HFF-Myc (cell line): ENCODE data around the gene MCAT.

Source experiments
- DNase-seq: peaks from one replicate; pipeline ENCODE4 v3.0.0-alpha.2; 2011; ENCODE audit warnings: low read depth; ENCODE audit errors: extremely low read depth
- H3K4me3 ChIP-seq: replicated peaks from 2 replicates; pipeline ENCODE4 v1.5.1; 2011; ENCODE audit warnings: low read depth, mild to moderate bottlenecking, control low read depth, low read length
- TF ChIP-seq, protein P1 (sequence below): IDR thresholded peaks from 2 replicates; pipeline ENCODE4 v1.5.1; 2012; ENCODE audit warnings: mild to moderate bottlenecking, low read depth, low read length, control low read depth; ENCODE audit errors: missing control alignments

MCAT gene

DNA sequence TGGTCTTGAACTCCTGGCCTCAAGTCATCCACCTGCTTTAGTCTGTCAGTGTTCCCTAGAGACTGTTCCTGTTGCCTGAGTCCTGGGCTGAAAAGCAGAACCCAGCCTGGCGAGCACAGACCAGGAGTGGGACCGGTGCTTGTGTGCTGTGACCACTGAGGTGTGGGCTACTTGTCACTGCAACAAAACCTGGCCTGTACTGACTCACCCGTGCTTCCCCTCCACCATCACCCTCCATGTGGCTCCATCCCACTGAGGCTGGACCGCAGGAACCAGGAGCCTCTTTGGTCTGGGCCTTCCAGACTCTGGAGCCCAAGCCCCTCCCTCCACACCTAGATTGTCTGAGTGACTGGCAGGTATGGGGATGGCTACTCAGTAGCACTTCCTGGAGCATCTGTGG lies 8.6 kb downstream of the MCAT start:
- no peak overlapping the region for H3K4me3 ChIP-seq
- TF ChIP-seq, protein P1, sequence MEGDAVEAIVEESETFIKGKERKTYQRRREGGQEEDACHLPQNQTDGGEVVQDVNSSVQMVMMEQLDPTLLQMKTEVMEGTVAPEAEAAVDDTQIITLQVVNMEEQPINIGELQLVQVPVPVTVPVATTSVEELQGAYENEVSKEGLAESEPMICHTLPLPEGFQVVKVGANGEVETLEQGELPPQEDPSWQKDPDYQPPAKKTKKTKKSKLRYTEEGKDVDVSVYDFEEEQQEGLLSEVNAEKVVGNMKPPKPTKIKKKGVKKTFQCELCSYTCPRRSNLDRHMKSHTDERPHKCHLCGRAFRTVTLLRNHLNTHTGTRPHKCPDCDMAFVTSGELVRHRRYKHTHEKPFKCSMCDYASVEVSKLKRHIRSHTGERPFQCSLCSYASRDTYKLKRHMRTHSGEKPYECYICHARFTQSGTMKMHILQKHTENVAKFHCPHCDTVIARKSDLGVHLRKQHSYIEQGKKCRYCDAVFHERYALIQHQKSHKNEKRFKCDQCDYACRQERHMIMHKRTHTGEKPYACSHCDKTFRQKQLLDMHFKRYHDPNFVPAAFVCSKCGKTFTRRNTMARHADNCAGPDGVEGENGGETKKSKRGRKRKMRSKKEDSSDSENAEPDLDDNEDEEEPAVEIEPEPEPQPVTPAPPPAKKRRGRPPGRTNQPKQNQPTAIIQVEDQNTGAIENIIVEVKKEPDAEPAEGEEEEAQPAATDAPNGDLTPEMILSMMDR: no peak
- DNase-seq: no peak

DNA sequence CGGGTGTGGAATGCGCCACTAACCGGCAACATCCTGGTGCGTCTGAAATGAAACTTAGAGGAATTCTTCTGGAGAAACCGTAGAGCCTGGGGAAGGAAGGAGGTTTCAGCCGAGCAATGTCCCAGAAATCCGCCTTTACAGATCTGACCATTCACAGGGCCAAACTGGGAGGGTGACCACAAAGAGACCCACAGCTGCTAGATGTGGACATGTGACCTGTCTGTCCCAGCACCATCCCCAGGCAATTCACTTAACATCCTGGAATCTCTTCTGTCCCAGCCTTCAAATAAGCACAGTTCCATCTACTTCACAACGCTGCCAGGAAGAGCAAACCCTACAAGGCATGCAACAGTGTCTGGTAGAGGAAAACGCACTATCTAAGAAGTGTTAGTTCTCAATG lies 9.8 kb downstream of the MCAT start:
- no peak overlapping the region for H3K4me3 ChIP-seq
- DNase-seq: no peak
- TF ChIP-seq, protein P1: no peak

DNA sequence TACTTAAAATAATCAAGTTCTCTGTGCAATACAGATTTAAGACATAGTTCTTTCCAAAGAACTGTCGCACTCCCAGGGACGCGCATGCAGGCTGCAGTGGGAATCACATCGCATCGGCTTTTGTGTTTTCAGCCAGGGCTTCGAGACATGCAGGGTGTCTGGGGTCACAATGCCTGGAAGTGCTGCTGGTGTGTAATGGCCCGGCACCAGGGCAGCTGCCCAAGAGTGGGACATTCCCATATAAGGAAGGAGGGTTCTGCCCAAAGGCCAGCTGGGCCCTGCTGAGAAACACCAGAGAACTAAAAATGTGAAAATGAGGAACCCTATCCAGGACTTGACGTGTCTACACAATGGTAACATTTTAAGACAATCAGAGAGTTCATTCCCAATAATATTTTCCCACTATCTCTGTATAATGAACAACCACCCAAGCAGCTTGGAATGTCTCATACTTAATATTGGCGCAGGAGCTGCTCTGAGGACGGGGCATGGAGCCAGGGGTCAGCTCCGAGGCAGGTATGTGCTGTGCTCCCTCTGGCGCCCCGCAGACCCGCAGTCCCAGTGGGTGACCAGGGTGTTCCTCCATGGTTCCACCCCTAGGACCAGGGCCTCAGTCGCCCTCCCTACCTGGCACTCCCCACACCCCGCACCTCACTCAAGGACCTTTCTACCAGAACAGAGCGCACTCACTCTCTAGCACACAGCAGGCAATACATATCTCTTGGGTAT lies 11.3 kb downstream of the MCAT start:
- no peak overlapping the region for H3K4me3 ChIP-seq
- no peak for DNase-seq
- TF ChIP-seq, protein P1: no peak

DNA sequence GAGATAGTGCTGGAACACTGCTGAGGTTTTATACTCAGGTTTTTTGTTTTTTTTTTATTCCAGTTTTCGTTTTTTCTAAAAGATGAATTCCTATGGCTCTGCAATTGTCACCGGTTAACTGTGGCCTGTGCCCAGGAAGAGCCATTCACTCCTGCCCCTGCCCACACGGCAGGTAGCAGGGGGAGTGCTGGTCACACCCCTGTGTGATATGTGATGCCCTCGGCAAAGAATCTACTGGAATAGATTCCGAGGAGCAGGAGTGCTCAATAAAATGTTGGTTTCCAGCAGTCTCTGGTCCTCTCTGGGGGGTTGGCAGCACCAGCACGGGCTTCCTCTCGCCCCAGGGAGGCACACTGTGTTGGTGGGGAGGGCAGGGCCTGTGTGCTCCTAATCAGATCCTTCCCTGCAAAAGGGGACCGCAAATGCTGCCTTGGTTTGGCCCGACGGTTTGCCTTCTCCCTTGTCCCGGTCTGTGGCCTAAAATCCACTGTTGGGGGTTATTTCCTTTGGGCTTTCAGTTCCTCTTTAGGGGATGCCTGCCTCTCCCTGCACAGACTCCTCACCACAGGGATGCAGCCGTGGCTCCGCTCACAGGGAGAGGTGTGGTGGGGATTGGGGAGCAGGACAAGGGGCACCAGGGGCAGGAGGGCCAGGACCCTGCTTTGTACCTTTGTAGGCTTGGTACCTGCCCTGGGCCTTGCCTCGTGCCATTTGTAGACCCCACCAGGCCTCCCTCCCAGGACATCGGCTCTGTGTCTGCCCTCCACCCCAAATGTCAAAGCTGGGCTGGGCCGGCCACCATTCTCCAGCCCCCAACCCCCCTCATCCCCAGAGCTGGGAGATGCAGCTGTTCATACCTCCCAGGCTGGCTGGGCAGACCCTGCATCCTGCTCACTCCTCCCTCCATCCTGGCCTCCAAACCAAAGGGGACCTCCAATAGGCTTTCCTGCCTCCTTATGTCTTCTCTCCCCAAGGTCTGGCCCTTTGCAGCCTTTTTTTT lies 13.5 kb downstream of the MCAT start:
- no peak overlapping the region for H3K4me3 ChIP-seq
- TF ChIP-seq, protein P1: no peak
- DNase-seq: no peak

DNA sequence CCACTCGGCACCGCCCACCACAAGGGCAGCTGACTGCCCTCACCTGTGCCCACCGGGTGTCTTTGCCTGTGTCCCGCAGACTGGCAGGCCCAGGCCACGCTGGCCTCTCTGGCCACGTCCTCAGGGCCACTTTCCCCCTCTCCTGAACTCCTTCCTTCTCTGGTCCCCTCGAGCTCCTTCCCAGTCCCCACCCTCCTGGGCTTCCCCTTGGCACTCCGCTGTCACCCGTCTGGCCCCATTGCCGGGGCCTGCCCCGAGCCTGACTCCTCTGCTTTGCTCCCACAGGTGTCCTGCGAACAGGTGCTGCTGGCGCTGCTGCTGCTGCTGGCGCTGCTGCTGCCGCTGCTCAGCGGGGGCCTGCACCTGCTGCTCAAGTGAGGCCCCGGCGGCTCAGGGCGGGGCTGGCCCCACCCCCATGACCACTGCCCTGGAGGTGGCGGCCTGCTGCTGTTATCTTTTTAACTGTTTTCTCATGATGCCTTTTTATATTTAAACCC lies 14.2 kb downstream of the MCAT start:
- H3K4me3 ChIP-seq: no peak overlapping the region
- TF ChIP-seq, protein P1: no peak
- no peak for DNase-seq

DNA sequence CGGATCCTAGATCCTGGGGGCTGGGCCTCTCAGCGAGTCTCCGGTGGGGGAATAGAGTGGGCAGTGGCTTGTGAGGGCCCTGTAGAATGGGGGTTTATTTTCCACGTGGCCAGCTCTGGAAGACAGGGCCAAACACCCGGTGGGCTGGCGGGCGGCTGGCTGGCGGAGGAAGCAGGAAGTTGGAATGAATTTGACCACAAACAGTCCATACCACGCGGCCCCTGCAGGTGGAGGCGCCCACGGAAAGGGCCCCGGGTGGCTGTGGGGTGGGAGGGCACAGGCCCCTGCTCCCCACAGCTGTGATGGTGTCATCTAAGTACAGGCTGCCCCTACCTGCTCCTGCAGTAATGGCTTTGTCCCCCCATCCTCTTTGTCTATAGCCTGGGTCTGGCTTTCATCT lies 15.1 kb downstream of the MCAT start:
- DNase-seq: no peak
- TF ChIP-seq, protein P1: no peak
- no peak overlapping the region for H3K4me3 ChIP-seq
